Neutrophil (primary cell): ENCODE measurements around the gene HPCAL1.

Source experiments
- H3K27ac ChIP-seq: fragments of 200-600 bp; sonication (generic); 2 replicates; pipeline ENCODE4 v1.5.1; 2016; ENCODE audit warnings: mild to moderate bottlenecking, moderate library complexity
- H3K27me3 ChIP-seq: fragments of 200-600 bp; sonication (generic); 2 replicates; pipeline ENCODE4 v1.6.0; 2016; ENCODE audit warnings: mild to moderate bottlenecking
- H3K36me3 ChIP-seq: fragments of 200-600 bp; sonication (generic); 2 replicates; pipeline ENCODE4 v1.5.1; 2017
- H3K4me1 ChIP-seq, 2 experiments: fragments of 200-600 bp in 1 of 2; sonication (generic) in 1 of 2; 1 replicate in 1 of 2; 2 replicates in 1 of 2; pipeline versions ENCODE4 v1.5.1 to v1.6.1; 2013 to 2016; ENCODE audit warnings: low read depth in 1 of 2, low read length in 1 of 2, mild to moderate bottlenecking in 1 of 2, moderate library complexity in 1 of 2; ENCODE audit not compliant: control insufficient read depth in 1 of 2, insufficient read depth in 1 of 2
- H3K4me3 ChIP-seq, 2 experiments: fragments of 200-600 bp in 1 of 2; sonication (generic) in 1 of 2; 1 replicate in 1 of 2; 2 replicates in 1 of 2; pipeline ENCODE4 v1.5.1; 2013 to 2016; ENCODE audit warnings: low read depth in 1 of 2, low read length in 1 of 2, mild to moderate bottlenecking in 1 of 2, moderate library complexity in 1 of 2
- H3K9me3 ChIP-seq: fragments of 200-600 bp; sonication (generic); 2 replicates; pipeline ENCODE4 v1.5.1; 2016
- TF ChIP-seq, protein P1 (sequence below): fragments of 200-600 bp; sonication (generic); IDR thresholded peaks from 2 replicates; pipeline ENCODE4 v1.5.1; 2016; ENCODE audit warnings: antibody characterized with exemption

The HPCAL1 gene

DNA sequence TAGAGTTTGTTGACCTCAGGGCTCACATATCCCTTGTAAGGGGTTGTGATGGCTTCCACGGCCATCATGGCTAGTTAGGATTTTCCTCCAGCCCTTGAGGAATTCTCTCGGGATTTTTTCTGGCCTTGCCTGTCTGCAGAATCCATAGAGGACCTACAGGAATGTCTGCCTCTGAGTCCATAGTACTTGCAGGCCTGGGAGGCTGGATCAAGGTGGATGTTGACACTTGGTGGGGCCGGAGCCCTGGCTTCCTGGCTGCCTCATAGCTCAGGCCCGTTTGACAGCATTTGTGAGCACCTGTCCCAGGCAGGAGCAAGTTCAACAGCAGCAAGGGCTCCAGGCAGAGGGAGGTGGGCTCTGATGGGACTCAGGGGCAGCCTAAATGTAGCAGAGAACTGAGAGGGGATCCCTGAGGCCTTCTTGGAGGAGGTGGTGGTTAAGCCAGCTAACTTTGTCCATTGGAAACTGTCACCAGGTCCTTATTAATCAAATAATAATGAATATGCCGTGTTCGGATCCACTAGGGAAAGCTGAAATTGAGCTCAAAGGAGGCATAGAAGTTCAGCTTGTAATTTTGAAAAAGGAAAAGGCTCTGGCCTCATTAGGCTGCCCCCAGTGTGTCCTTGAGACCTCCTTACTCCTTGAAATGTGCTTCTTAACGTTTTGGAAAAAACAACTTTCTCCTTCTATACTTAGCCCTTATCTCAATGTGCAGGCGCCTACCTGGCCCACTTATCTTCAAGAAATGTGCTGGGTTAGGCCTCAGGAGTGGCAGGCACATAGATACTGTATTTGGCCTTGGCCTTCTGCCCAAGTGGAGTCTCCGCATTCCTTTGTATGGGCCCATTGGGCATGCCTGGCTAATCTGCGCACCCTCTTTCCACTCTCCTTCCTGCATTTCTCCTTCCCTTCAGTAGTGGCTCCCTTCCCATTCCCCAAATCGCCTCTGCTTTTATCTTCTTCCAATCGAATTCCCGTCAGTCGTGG is 66.9 kb downstream of the HPCAL1 start:
- Histone ChIP-seq H3K27ac (no peak overlapping the region), H3K4me1 (no peaks in the 10 kb centered on the region), H3K36me3 (no peaks in the 10 kb centered on the region), H3K27me3 (no peaks in the 10 kb centered on the region), H3K4me3 (no peak overlapping the region), H3K9me3 (no peaks in the 10 kb centered on the region)
- TF ChIP-seq, protein P1, sequence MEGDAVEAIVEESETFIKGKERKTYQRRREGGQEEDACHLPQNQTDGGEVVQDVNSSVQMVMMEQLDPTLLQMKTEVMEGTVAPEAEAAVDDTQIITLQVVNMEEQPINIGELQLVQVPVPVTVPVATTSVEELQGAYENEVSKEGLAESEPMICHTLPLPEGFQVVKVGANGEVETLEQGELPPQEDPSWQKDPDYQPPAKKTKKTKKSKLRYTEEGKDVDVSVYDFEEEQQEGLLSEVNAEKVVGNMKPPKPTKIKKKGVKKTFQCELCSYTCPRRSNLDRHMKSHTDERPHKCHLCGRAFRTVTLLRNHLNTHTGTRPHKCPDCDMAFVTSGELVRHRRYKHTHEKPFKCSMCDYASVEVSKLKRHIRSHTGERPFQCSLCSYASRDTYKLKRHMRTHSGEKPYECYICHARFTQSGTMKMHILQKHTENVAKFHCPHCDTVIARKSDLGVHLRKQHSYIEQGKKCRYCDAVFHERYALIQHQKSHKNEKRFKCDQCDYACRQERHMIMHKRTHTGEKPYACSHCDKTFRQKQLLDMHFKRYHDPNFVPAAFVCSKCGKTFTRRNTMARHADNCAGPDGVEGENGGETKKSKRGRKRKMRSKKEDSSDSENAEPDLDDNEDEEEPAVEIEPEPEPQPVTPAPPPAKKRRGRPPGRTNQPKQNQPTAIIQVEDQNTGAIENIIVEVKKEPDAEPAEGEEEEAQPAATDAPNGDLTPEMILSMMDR: no peak

DNA sequence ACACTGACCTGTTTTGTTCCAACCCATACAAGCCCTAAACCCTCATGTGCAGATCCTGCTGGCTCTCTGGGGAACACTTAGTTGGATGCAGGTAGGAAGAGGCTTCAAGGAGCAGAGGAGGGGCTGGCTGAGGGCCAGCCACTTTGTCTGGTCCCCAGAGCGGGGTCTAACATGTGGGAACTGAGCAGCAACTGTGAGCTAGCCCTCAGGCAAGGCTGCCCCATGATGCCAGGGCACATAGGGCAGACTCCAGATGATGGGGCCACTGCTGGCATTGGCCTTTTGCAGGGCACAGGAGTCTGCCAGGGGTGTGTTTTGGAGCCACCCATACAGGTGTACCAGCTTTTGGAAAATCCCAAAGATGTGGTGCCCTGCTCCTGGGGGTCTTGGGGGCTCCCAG is 67.7 kb downstream of the HPCAL1 start:
- H3K9me3 ChIP-seq: no peaks in the 10 kb centered on the region
- no peak overlapping the region for H3K4me3 ChIP-seq
- H3K27me3 ChIP-seq: no peaks in the 10 kb centered on the region
- H3K36me3 ChIP-seq: no peaks in the 10 kb centered on the region
- H3K27ac ChIP-seq: no peak overlapping the region
- H3K4me1 ChIP-seq: no peaks in the 10 kb centered on the region
- TF ChIP-seq, protein P1: no peak

DNA sequence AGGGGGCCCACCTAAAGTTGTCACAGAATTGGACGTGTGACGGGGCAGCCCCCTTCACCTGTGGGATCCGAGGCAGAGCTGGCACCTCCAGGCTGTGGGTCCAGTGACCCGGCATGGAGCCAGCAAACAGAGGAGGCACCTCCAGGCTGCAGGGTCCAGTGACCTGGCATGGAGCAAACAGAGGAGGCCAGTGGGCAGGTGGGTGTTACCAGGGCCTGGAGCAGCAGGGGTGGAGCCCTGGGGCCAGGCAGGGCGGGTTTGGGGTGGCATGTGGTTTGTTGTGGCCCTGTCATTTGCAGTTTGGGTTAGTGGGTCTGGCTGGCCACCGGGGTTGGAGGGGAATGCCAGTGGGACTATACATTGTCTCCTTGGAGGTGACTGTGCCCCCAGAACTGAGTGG is 68.2 kb downstream of the HPCAL1 start:
- no peaks in the 10 kb centered on the region for H3K36me3 ChIP-seq
- no peak overlapping the region for H3K27ac ChIP-seq
- no peak overlapping the region for H3K4me3 ChIP-seq
- H3K4me1 ChIP-seq: no peaks in the 10 kb centered on the region
- TF ChIP-seq, protein P1: no peak
- no peaks in the 10 kb centered on the region for H3K27me3 ChIP-seq
- H3K9me3 ChIP-seq: no peaks in the 10 kb centered on the region

DNA sequence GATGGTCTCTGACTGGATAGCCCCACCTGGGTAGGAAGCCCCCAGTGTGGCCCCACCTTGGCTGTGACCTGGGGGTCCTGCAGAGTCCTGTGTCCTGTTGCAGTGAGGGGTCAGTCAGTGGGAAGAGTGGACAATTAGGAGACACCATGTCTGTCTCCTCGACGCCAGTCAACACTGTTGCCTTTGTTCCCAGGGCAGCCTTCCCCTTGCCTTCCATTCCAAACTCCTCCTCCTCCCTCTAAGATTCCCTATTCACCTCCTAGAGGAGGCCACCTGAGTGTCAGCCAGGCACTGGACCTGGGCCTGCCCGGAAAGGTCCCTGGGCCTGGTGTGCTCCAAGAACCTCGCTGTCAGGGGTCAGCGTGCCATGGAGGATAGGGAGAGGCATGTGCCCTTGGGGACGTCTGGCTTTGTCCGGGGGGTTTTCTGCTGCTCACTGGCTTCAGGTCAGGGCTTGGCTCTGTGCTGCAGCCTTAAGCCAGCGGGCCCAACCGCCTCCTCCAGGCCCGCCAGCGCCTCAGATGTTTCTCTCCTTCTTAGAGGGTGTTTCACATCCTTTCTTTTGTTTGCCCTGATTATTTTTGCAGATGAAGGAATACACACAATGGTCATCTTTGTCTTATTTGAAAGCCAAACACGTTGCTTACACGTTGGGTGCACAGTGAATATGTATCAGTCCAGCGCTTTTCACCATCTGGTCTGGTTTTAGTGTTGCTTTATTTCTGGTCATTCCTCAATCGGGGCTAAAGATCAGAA is 68.9 kb downstream of the HPCAL1 start:
- no peak overlapping the region for H3K4me3 ChIP-seq
- no peaks in the 10 kb centered on the region for H3K36me3 ChIP-seq
- no peaks in the 10 kb centered on the region for H3K27me3 ChIP-seq
- H3K27ac ChIP-seq: no peak overlapping the region
- no peaks in the 10 kb centered on the region for H3K9me3 ChIP-seq
- H3K4me1 ChIP-seq: no peaks in the 10 kb centered on the region
- TF ChIP-seq, protein P1: no peak

DNA sequence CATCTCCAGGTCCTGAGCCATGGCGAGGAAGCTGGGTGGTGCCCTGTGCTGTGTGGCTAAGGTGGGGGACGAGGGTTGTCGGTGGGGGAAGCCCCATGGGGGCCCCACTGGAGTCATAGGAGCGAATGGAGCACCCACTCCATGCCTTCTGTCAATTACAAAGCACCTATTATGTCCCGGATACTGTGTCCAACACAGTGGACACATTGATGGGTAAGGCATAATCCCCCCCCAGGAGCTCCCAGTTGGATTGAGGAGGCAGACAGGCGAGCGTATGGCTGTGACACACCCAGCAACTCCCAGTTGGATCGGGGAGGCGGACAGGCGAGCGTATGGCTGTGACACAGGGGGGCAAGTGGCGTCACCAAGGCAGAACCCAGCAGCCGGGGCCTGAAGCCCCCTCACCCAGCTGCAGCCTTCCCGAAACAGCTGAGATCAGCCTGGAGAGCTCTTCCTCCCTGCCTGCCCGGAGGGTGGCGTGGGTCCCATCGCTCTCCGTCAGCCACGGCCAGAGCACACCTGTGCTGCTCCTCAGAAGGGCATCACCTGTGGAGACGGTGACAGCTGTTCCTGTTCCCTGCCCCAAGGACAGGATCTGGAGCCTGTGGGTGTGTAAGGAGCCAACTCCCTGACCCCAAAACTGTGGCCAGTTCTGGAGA is 69.6 kb downstream of the HPCAL1 start:
- TF ChIP-seq, protein P1: no peak
- H3K4me1 ChIP-seq: no peaks in the 10 kb centered on the region
- H3K27me3 ChIP-seq: no peaks in the 10 kb centered on the region
- H3K36me3 ChIP-seq: no peaks in the 10 kb centered on the region
- H3K27ac ChIP-seq: no peak overlapping the region
- no peak overlapping the region for H3K4me3 ChIP-seq
- H3K9me3 ChIP-seq: no peaks in the 10 kb centered on the region
